DND-41 (cell line): ENCODE data around the gene DGKB.

Experiments used
- ATAC-seq: fragments of 200-7000 bp; cut with Tn5 transposase; 3 replicates; pipeline ENCODE4 v1.9.1; 2021; ENCODE audit warnings: low read depth; ENCODE audit not compliant: insufficient read depth
- DNase-seq: peaks from one replicate; pipeline ENCODE4 v3.0.0-alpha.2; 2020
- H2AFZ ChIP-seq: 2 replicates; pipeline ENCODE4 v1.6.0; 2012; ENCODE audit warnings: low read depth, low read length
- H3K27ac ChIP-seq: 2 replicates; pipeline ENCODE4 v1.5.1; 2012; ENCODE audit warnings: low read length, inconsistent platforms
- H3K27me3 ChIP-seq: fragments of 200-600 bp; sonication (generic); 2 replicates; pipeline ENCODE4 v1.6.0; 2012; ENCODE audit warnings: low read length, mild to moderate bottlenecking, inconsistent platforms; ENCODE audit not compliant: insufficient read depth, poor library complexity
- H3K36me3 ChIP-seq: 2 replicates; pipeline ENCODE4 v1.5.1; 2012; ENCODE audit warnings: low read length, inconsistent platforms; ENCODE audit not compliant: insufficient read depth
- H3K4me1 ChIP-seq: 2 replicates; pipeline ENCODE4 v1.5.1; 2012; ENCODE audit warnings: mild to moderate bottlenecking, low read length; ENCODE audit not compliant: insufficient read depth
- H3K4me2 ChIP-seq: 2 replicates; pipeline ENCODE4 v1.6.0; 2012; ENCODE audit warnings: mild to moderate bottlenecking, moderate library complexity, low read length, inconsistent platforms; ENCODE audit not compliant: insufficient read depth
- H3K4me3 ChIP-seq, 2 experiments: fragments of 200-600 bp in 1 of 2; shearing (Covaris generic) in 1 of 2; 2 replicates each; pipeline ENCODE4 v1.5.1; 2012 to 2016; ENCODE audit warnings: inconsistent platforms in 2 of 2, low read length in 2 of 2, mild to moderate bottlenecking in 2 of 2, low read depth in 1 of 2, moderate library complexity in 1 of 2
- H3K79me2 ChIP-seq: 2 replicates; pipeline ENCODE4 v1.6.0; 2012; ENCODE audit warnings: low read length, inconsistent platforms; ENCODE audit not compliant: insufficient read depth
- H3K9ac ChIP-seq: 2 replicates; pipeline ENCODE4 v1.6.0; 2012; ENCODE audit warnings: low read depth, mild to moderate bottlenecking, inconsistent platforms, low read length, moderate library complexity
- H3K9me3 ChIP-seq: 2 replicates; pipeline ENCODE4 v1.5.1; 2012; ENCODE audit warnings: low read length, moderate library complexity, mild to moderate bottlenecking, inconsistent platforms; ENCODE audit not compliant: insufficient read depth, severe bottlenecking
- H4K20me1 ChIP-seq: 2 replicates; pipeline ENCODE4 v1.6.0; 2012; ENCODE audit warnings: low read length; ENCODE audit not compliant: insufficient read depth
- CTCF ChIP-seq: IDR thresholded peaks from 2 replicates; pipeline ENCODE4 v1.5.1; 2012; ENCODE audit warnings: borderline replicate concordance, low read length, moderate library complexity, mild to moderate bottlenecking; ENCODE audit not compliant: poor library complexity, severe bottlenecking; ENCODE audit errors: extremely low read depth
- EZH2 ChIP-seq: IDR thresholded peaks from 3 replicates; pipeline ENCODE4 v1.6.1; 2012; ENCODE audit warnings: borderline replicate concordance, low read depth, mild to moderate bottlenecking, moderate library complexity, low read length, inconsistent platforms; ENCODE audit not compliant: severe bottlenecking

Gene DGKB

DNA sequence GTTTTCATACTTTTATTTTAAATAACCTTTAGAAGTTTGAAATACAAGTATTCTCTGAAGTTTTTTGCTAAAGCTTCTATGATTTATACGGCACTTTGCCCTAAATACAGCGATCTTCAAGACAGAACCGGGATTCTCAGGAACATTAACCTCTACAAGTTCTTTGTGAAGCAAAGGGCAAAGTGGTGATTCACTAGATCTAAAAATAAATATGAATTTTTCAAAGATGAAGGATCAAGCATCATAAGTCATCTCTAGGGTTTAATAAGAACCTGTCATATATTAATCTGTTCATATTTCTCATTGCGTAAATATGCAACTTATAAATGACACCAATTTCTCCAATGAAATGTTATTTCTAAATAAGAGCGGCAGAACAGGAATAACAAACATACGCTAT is 30.7 kb downstream of the DGKB start:
- Histone ChIP-seq H3K36me3 (no peaks in the 10 kb centered on the region), H3K4me2 (no peak overlapping the region), H3K27me3 (no peaks in the 10 kb centered on the region), H3K79me2 (no peaks in the 10 kb centered on the region), H3K9ac (no peak overlapping the region), H4K20me1 (no peaks in the 10 kb centered on the region), H3K9me3 (peaks cover 2% of the 10 kb centered on the region), H3K4me1 (no peaks in the 10 kb centered on the region), H3K27ac (no peak overlapping the region), H3K4me3 (no peak overlapping the region), H2AFZ (no peak overlapping the region)
- TF ChIP-seq EZH2 = no peak
- no peak for TF ChIP-seq CTCF
- DNase-seq (no peak), ATAC-seq (no peak)

- Histone ChIP-seq H3K36me3 (no peaks in the 10 kb centered on the region), H2AFZ (no peak overlapping the region), H3K27ac (no peak overlapping the region), H3K9me3 (no peaks in the 10 kb centered on the region), H3K27me3 (no peaks in the 10 kb centered on the region), H4K20me1 (no peaks in the 10 kb centered on the region), H3K79me2 (no peaks in the 10 kb centered on the region), H3K4me2 (no peak overlapping the region), H3K9ac (no peak overlapping the region), H3K4me3 (no peak overlapping the region), H3K4me1 (no peaks in the 10 kb centered on the region)
- ATAC-seq (no peak), DNase-seq (no peak)
- TF ChIP-seq CTCF (no peak), EZH2 (no peak)
Observed at GRCh38 chr7:14870394-14870793, 32.2 kb downstream of the DGKB start.

DNA sequence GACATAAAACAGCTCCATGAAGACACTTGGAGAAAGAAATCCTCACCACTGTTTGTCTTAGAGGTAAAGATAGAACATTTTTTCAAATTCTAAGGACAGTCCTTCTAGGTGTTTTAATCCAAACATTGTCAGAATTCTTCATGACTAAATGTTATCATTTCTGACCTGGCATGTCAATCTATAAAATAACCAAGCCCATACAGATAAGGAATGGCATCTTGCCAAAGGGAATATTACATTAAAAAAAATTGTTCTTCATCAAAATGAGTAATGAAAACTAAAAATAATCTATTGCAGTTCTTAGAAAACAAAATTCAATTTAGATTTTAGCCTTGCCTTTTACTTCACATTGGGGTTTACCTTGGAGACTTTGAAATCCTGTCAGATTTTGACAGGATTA is 33.6 kb downstream of the DGKB start:
- Histone ChIP-seq H3K79me2 (no peaks in the 10 kb centered on the region), H3K4me2 (no peak overlapping the region), H3K27ac (no peak overlapping the region), H3K9me3 (no peaks in the 10 kb centered on the region), H3K4me1 (no peaks in the 10 kb centered on the region), H3K36me3 (no peaks in the 10 kb centered on the region), H3K27me3 (no peaks in the 10 kb centered on the region), H4K20me1 (no peaks in the 10 kb centered on the region), H3K9ac (no peak overlapping the region), H3K4me3 (no peak overlapping the region), H2AFZ (no peak overlapping the region)
- no peak for ATAC-seq
- no peak for TF ChIP-seq EZH2
- TF ChIP-seq CTCF = no peak
- DNase-seq = no peak

- ATAC-seq = no peak
- H3K27me3 ChIP-seq = no peaks in the 10 kb centered on the region
- no peaks in the 10 kb centered on the region for H3K79me2 ChIP-seq
- no peaks in the 10 kb centered on the region for H3K36me3 ChIP-seq
- no peak for DNase-seq
- no peak overlapping the region for H3K4me2 ChIP-seq
- H3K9me3 ChIP-seq = no peaks in the 10 kb centered on the region
- H4K20me1 ChIP-seq = no peaks in the 10 kb centered on the region
- H3K27ac ChIP-seq = no peak overlapping the region
- no peak overlapping the region for H3K9ac ChIP-seq
- no peaks in the 10 kb centered on the region for H3K4me1 ChIP-seq
- no peak overlapping the region for H2AFZ ChIP-seq
- TF ChIP-seq CTCF = no peak
- H3K4me3 ChIP-seq = no peak overlapping the region
Observed at GRCh38 chr7:14861456-14861855, 41.1 kb downstream of the DGKB start.
